AG04450 (cell line): Measurements from ENCODE around the gene SCN1A. TPM values are rescaled to one million over a fixed set of nuclear protein-coding genes. Genes with fewer than 3 reads are reported as not detected.
A peak's percentile ranks its signal among the peaks of the same experiment; 100 is the strongest.

Experiments
- CTCF ChIA-PET: fragments of 300-600, 350-600 bp; formaldehyde crosslinking; extraction: SDS; loops from one replicate; lab custom pipeline; 2022; ENCODE audit warnings: antibody characterized with exemption, inconsistent platforms; lab: Charles Lee
- POLR2A ChIA-PET: fragments of 350-600 bp; formaldehyde crosslinking; extraction: SDS; loops from one replicate; lab custom pipeline; 2021; ENCODE audit warnings: antibody characterized with exemption, inconsistent platforms; lab: Yijun Ruan, JAX
- DNase-seq: peaks from one replicate; pipeline ENCODE4 v3.0.0-alpha.2; 2011; ENCODE audit warnings: low read depth, low spot score
- H3K27ac ChIP-seq: one replicate; pipeline ENCODE4 v1.5.1; 2012; ENCODE audit warnings: low read depth, low read length, control low read depth
- H3K27me3 ChIP-seq: one replicate; pipeline ENCODE4 v1.6.0; 2012; ENCODE audit warnings: low read length; ENCODE audit not compliant: control insufficient read depth, insufficient read depth
- H3K4me3 ChIP-seq: 2 replicates; pipeline ENCODE4 v1.5.1; 2011; ENCODE audit warnings: mild to moderate bottlenecking, low read depth, low read length, control low read depth
- H3K9me3 ChIP-seq: 2 replicates; pipeline ENCODE4 v1.5.1; 2012; ENCODE audit warnings: low read length; ENCODE audit not compliant: control insufficient read depth, insufficient read depth
- polyA plus RNA-seq: library from polyadenylated mRNA; depleted of rRNA; stranded (reverse); fragments of >200 nt; gene quantifications from 2 replicates; pipeline ENCODE4 v1.2.3, GENCODE V29; 2011
- TF ChIP-seq, protein P1 (sequence below): IDR thresholded peaks from 2 replicates; pipeline ENCODE4 v1.5.1; 2011; ENCODE audit warnings: low read depth, low read length, control low read depth, inconsistent platforms

The SCN1A gene
- polyA plus RNA-seq, 1 experiment: not detected

- Histone ChIP-seq H3K27me3 (no peaks in the 10 kb centered on the region), H3K4me3 (no peak overlapping the region), H3K9me3 (no peaks in the 10 kb centered on the region; the same call in 1 of the 2 replicates), H3K27ac (no peak overlapping the region)
- no peak for DNase-seq
- TF ChIP-seq, protein P1, sequence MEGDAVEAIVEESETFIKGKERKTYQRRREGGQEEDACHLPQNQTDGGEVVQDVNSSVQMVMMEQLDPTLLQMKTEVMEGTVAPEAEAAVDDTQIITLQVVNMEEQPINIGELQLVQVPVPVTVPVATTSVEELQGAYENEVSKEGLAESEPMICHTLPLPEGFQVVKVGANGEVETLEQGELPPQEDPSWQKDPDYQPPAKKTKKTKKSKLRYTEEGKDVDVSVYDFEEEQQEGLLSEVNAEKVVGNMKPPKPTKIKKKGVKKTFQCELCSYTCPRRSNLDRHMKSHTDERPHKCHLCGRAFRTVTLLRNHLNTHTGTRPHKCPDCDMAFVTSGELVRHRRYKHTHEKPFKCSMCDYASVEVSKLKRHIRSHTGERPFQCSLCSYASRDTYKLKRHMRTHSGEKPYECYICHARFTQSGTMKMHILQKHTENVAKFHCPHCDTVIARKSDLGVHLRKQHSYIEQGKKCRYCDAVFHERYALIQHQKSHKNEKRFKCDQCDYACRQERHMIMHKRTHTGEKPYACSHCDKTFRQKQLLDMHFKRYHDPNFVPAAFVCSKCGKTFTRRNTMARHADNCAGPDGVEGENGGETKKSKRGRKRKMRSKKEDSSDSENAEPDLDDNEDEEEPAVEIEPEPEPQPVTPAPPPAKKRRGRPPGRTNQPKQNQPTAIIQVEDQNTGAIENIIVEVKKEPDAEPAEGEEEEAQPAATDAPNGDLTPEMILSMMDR: no peak
- ChIA-PET POLR2A (no interaction called here), CTCF (interaction anchor here (1.0 kb wide), 2 partner anchors 169 to 170 kb away, joined by 3 to 6 read pairs; partner anchors contain the start of gene SCN1A)
These were observed 169.4 kb downstream of the SCN1A start for GRCh38 chr2:165958313-165958960.

- ChIA-PET CTCF (interaction anchor here (2.6 to 6.1 kb wide), 3 partner anchors 100 to 171 kb away, joined by 9 to 123 read pairs (median 17); partner anchors contain the start of gene SCN1A), POLR2A (no interaction called here)
- Histone ChIP-seq H3K27me3 (no peaks in the 10 kb centered on the region), H3K27ac (no peak overlapping the region), H3K4me3 (no peak overlapping the region), H3K9me3 (no peaks in the 10 kb centered on the region; the same call in 1 of the 2 replicates)
- no peak for DNase-seq
- TF ChIP-seq, protein P1: no peak
These were observed 170.7 kb downstream of the SCN1A start for GRCh38 chr2:165957030-165957675.

- CTCF ChIA-PET: interaction anchor here (0.6 to 6.1 kb wide), 26 partner anchors 9 to 646 kb away, joined by 3 to 123 read pairs (median 4); partner anchors contain the start of gene SCN1A
- DNase-seq: peak; percentile 87
- TF ChIP-seq, protein P1: peak; percentile 84
- Histone ChIP-seq H3K27me3 (no peaks in the 10 kb centered on the region), H3K4me3 (peak within 1 kb of the TSS; percentile 74), H3K9me3 (no peaks in the 10 kb centered on the region; the same call in 1 of the 2 replicates), H3K27ac (peak within 1 kb of the TSS; percentile 83)
- POLR2A ChIA-PET: interaction anchor here (0.7 to 1.2 kb wide), 4 partner anchors 18 to 422 kb away, joined by 3 to 7 read pairs (median 6); partner anchors contain the start of genes SCN1A and SCN9A
These were observed 173.9 kb downstream of the SCN1A start, which contains the start of gene TTC21B for GRCh38 chr2:165953655-165954606. TSS of gene TTC21B (minus strand) at chr2:165953776. CDS start at chr2:165953705, 71 bp downstream.

- Histone ChIP-seq H3K9me3 (no peaks in the 10 kb centered on the region; the same call in 1 of the 2 replicates), H3K4me3 (peak overlapping the region; percentile 74), H3K27ac (peak overlapping the region; percentile 83), H3K27me3 (no peaks in the 10 kb centered on the region)
- no peak for DNase-seq
- ChIA-PET CTCF (interaction anchor here (0.6 to 6.1 kb wide), 22 partner anchors 8 to 647 kb away, joined by 3 to 123 read pairs (median 4); partner anchors contain the start of gene SCN1A), POLR2A (interaction anchor here (0.7 to 1.2 kb wide), 4 partner anchors 17 to 422 kb away, joined by 3 to 7 read pairs (median 6); partner anchors contain the start of genes SCN1A and SCN9A)
- TF ChIP-seq, protein P1: no peak
These were observed 174.5 kb downstream of the SCN1A start for GRCh38 chr2:165953306-165953654.
